Testis (tissue), 2 donors: ENCODE data around the gene RELL2.

Source experiments
- CTCF ChIP-seq, 3 experiments: fragments of 450-650 bp in 2 of 3; fragments of 200-600 bp in 1 of 3; sonication (generic) in 1 of 3; IDR thresholded peaks; one replicate each; pipeline ENCODE4 v1.5.1; 2016 to 2019; ENCODE audit warnings: antibody characterized with exemption in 3 of 3, mild to moderate bottlenecking in 2 of 3, moderate library complexity in 1 of 3
- POLR2A ChIP-seq: fragments of 450-650 bp; IDR thresholded peaks from one replicate; pipeline ENCODE4 v1.6.1; 2017; ENCODE audit warnings: antibody characterized with exemption, mild to moderate bottlenecking, moderate library complexity

DNA sequence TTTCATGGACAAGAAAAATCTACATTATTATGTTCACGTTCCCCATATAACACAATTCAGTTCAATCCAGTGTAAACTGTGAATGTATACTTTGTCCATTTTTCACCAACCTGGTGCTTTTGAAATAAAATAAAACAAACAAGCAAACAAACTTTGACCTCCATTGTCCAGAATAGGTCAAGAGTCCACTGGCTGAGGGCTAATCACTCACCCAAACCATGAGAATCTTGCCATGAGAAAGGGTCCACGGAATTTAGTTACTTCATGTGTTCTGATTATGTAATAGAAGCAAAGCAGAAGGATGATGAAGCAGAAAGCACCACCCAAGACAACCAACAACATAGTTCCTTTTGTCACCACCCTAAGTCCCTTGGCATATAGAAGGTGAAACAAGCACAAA is 46.7 kb upstream of the RELL2 start:
- TF ChIP-seq CTCF (IDR thresholded peaks at IDR 0.05) (no peak), POLR2A (no peak)
